Activated naive CD8-positive, alpha-beta T cell treated with anti-CD3 and anti-CD28 coated beads, Interleukin-2, amount 50 U/mL, for 24 hours (primary cell): ENCODE results near the gene FAM20C.
"Not testable (repeated sequence)": the region's sequence is repeated elsewhere in the genome, so short reads cannot be mapped to it uniquely, and the experiment has no call there.

ENCODE experiments used
- ATAC-seq: fragments of 150-1000 bp; cut with Tn5 transposase; one replicate; pipeline ENCODE4 v1.10.0; 2021
- DNase-seq: peaks from one replicate; pipeline ENCODE4 v3.0.0; 2021
- H3K27ac Mint-ChIP-seq: one replicate; pipeline ENCODE4 v1.8.0; 2021; ENCODE audit warnings: mild to moderate bottlenecking, mixed read lengths
- H3K27me3 Mint-ChIP-seq: one replicate; pipeline ENCODE4 v1.8.0; 2021; ENCODE audit warnings: mixed read lengths
- H3K36me3 Mint-ChIP-seq: one replicate; pipeline ENCODE4 v1.8.0; 2021; ENCODE audit warnings: low read depth, mixed read lengths
- H3K4me1 Mint-ChIP-seq: one replicate; pipeline ENCODE4 v1.8.0; 2021; ENCODE audit warnings: mixed read lengths
- H3K4me3 Mint-ChIP-seq: one replicate; pipeline ENCODE4 v1.8.0; 2021; ENCODE audit warnings: mild to moderate bottlenecking, moderate library complexity, mixed read lengths
- H3K9me3 Mint-ChIP-seq: one replicate; pipeline ENCODE4 v1.8.0; 2021; ENCODE audit warnings: mixed read lengths

The FAM20C gene

GRCh38 chr7:240146-240676, 47.8 kb downstream of the FAM20C start:
- H3K9me3 Mint-ChIP-seq: no peaks in the 10 kb centered on the region
- ATAC-seq: no peak

GRCh38 chr7:240887-241421, 48.6 kb downstream of the FAM20C start:
- H3K4me3 Mint-ChIP-seq: no peak overlapping the region
- DNase-seq: peak; percentile 23
- H3K36me3 Mint-ChIP-seq: no peaks in the 10 kb centered on the region
- H3K27ac Mint-ChIP-seq: no peak overlapping the region
- ATAC-seq: peak; percentile 64
- peaks cover 2% of the 10 kb centered on the region for H3K4me1 Mint-ChIP-seq
- no peaks in the 10 kb centered on the region for H3K9me3 Mint-ChIP-seq
- H3K27me3 Mint-ChIP-seq: no peaks in the 10 kb centered on the region

More at GRCh38 chr7:240146-240676, 47.8 kb downstream of the FAM20C start:
- no peaks in the 10 kb centered on the region for H3K36me3 Mint-ChIP-seq
- H3K4me3 Mint-ChIP-seq: no peak overlapping the region
- no peak for DNase-seq
- H3K27ac Mint-ChIP-seq: no peak overlapping the region
- H3K27me3 Mint-ChIP-seq: no peaks in the 10 kb centered on the region
- peaks cover 2% of the 10 kb centered on the region for H3K4me1 Mint-ChIP-seq

GRCh38 chr7:241513-241912, 49.1 kb downstream of the FAM20C start:
- no peaks in the 10 kb centered on the region for H3K36me3 Mint-ChIP-seq
- H3K27ac Mint-ChIP-seq: no peak overlapping the region
- no peak overlapping the region for H3K4me3 Mint-ChIP-seq
- H3K27me3 Mint-ChIP-seq: no peaks in the 10 kb centered on the region
- ATAC-seq: no peak
- H3K9me3 Mint-ChIP-seq: no peaks in the 10 kb centered on the region
- peaks cover 2% of the 10 kb centered on the region for H3K4me1 Mint-ChIP-seq
- no peak for DNase-seq

GRCh38 chr7:242826-243579, 50.6 kb downstream of the FAM20C start:
- not testable (repeated sequence) for H3K36me3 Mint-ChIP-seq, DNase-seq, H3K4me1 Mint-ChIP-seq, H3K9me3 Mint-ChIP-seq, H3K4me3 Mint-ChIP-seq, ATAC-seq, H3K27me3 Mint-ChIP-seq, H3K27ac Mint-ChIP-seq

GRCh38 chr7:243580-243978, 51.2 kb downstream of the FAM20C start:
- not testable (repeated sequence) for H3K4me1 Mint-ChIP-seq, DNase-seq, H3K9me3 Mint-ChIP-seq, H3K4me3 Mint-ChIP-seq, H3K27ac Mint-ChIP-seq, ATAC-seq, H3K36me3 Mint-ChIP-seq, H3K27me3 Mint-ChIP-seq

GRCh38 chr7:244974-245373, 52.6 kb downstream of the FAM20C start:
- Mint-ChIP-seq H3K27me3 (no peaks in the 10 kb centered on the region), H3K36me3 (no peaks in the 10 kb centered on the region), H3K4me3 (no peak overlapping the region), H3K9me3 (no peaks in the 10 kb centered on the region), H3K4me1 (peaks cover 2% of the 10 kb centered on the region), H3K27ac (no peak overlapping the region)
- no peak for DNase-seq
- ATAC-seq: no peak

- no peak overlapping the region for H3K4me3 Mint-ChIP-seq
- ATAC-seq (no peak), DNase-seq (no peak)
- H3K9me3 Mint-ChIP-seq: no peaks in the 10 kb centered on the region
- H3K27ac Mint-ChIP-seq: no peak overlapping the region
- H3K27me3 Mint-ChIP-seq: no peaks in the 10 kb centered on the region
- H3K36me3 Mint-ChIP-seq: no peaks in the 10 kb centered on the region
- H3K4me1 Mint-ChIP-seq: peaks cover 2% of the 10 kb centered on the region
Observed at GRCh38 chr7:245574-246295, 53.4 kb downstream of the FAM20C start.

GRCh38 chr7:246451-246850, 54.1 kb downstream of the FAM20C start:
- Mint-ChIP-seq H3K27me3 (no peaks in the 10 kb centered on the region), H3K27ac (no peak overlapping the region), H3K4me1 (peaks cover 2% of the 10 kb centered on the region), H3K36me3 (no peaks in the 10 kb centered on the region), H3K9me3 (no peaks in the 10 kb centered on the region), H3K4me3 (no peak overlapping the region)
- ATAC-seq (no peak), DNase-seq (no peak)

GRCh38 chr7:247181-247580, 54.8 kb downstream of the FAM20C start:
- Mint-ChIP-seq H3K4me3 (no peak overlapping the region), H3K27me3 (no peaks in the 10 kb centered on the region), H3K27ac (no peak overlapping the region), H3K4me1 (no peaks in the 10 kb centered on the region), H3K9me3 (no peaks in the 10 kb centered on the region), H3K36me3 (no peaks in the 10 kb centered on the region)
- DNase-seq (no peak), ATAC-seq (no peak)

- Mint-ChIP-seq H3K9me3 (no peaks in the 10 kb centered on the region), H3K27me3 (no peaks in the 10 kb centered on the region), H3K27ac (no peak overlapping the region), H3K36me3 (no peaks in the 10 kb centered on the region), H3K4me3 (no peak overlapping the region), H3K4me1 (no peaks in the 10 kb centered on the region)
- no peak for DNase-seq
- no peak for ATAC-seq
Observed at GRCh38 chr7:247636-248035, 55.3 kb downstream of the FAM20C start.

- no peak overlapping the region for H3K4me3 Mint-ChIP-seq
- H3K9me3 Mint-ChIP-seq: no peaks in the 10 kb centered on the region
- ATAC-seq: no peak
- H3K36me3 Mint-ChIP-seq: no peaks in the 10 kb centered on the region
- no peaks in the 10 kb centered on the region for H3K27me3 Mint-ChIP-seq
- no peak overlapping the region for H3K27ac Mint-ChIP-seq
- H3K4me1 Mint-ChIP-seq: no peaks in the 10 kb centered on the region
- DNase-seq: no peak
Observed at GRCh38 chr7:248732-249435, 56.5 kb downstream of the FAM20C start.

GRCh38 chr7:249989-250388, 57.6 kb downstream of the FAM20C start:
- no peaks in the 10 kb centered on the region for H3K36me3 Mint-ChIP-seq
- DNase-seq: no peak
- no peak overlapping the region for H3K4me3 Mint-ChIP-seq
- H3K9me3 Mint-ChIP-seq: no peaks in the 10 kb centered on the region
- H3K27me3 Mint-ChIP-seq: no peaks in the 10 kb centered on the region
- no peaks in the 10 kb centered on the region for H3K4me1 Mint-ChIP-seq
- no peak overlapping the region for H3K27ac Mint-ChIP-seq
- ATAC-seq: no peak

- Mint-ChIP-seq H3K4me1 (no peaks in the 10 kb centered on the region), H3K27me3 (no peaks in the 10 kb centered on the region), H3K36me3 (no peaks in the 10 kb centered on the region), H3K9me3 (no peaks in the 10 kb centered on the region), H3K27ac (no peak overlapping the region), H3K4me3 (no peak overlapping the region)
- ATAC-seq (no peak), DNase-seq (no peak)
Observed at GRCh38 chr7:250523-250922, 58.2 kb downstream of the FAM20C start.

GRCh38 chr7:251005-251404, 58.6 kb downstream of the FAM20C start:
- no peaks in the 10 kb centered on the region for H3K9me3 Mint-ChIP-seq
- no peak for DNase-seq
- H3K27me3 Mint-ChIP-seq: no peaks in the 10 kb centered on the region
- no peak overlapping the region for H3K27ac Mint-ChIP-seq
- H3K4me1 Mint-ChIP-seq: no peaks in the 10 kb centered on the region
- H3K4me3 Mint-ChIP-seq: no peak overlapping the region
- H3K36me3 Mint-ChIP-seq: no peaks in the 10 kb centered on the region
- ATAC-seq: no peak
